Esophagus (tissue), 2 donors: Measurements from ENCODE around the gene COX6A1. TPM values are rescaled to one million over a fixed set of nuclear protein-coding genes. Genes with fewer than 3 reads are reported as not detected.
A peak's percentile ranks its signal among the peaks of the same experiment; 100 is the strongest.

ENCODE experiments used
- H3K27ac ChIP-seq, 2 donors: one replicate each; pipeline ENCODE4 v1.5.1; 2013; ENCODE audit warnings: low read depth in 2 of 2, mild to moderate bottlenecking in 2 of 2, inconsistent platforms in 1 of 2, low read length in 1 of 2, moderate library complexity in 1 of 2
- H3K27me3 ChIP-seq, 2 donors: one replicate each; pipeline ENCODE4 v1.6.1; 2013; ENCODE audit warnings: low read length in 2 of 2, control low read depth in 1 of 2, mild to moderate bottlenecking in 1 of 2; ENCODE audit not compliant: insufficient read depth in 2 of 2, control insufficient read depth in 1 of 2
- H3K36me3 ChIP-seq, 2 donors: one replicate each; pipeline ENCODE4 v1.6.1; 2013; ENCODE audit warnings: low read length in 1 of 2; ENCODE audit not compliant: control insufficient read depth in 2 of 2, insufficient read depth in 2 of 2
- H3K4me1 ChIP-seq, 2 donors: one replicate each; pipeline ENCODE4 v1.6.1; 2013; ENCODE audit warnings: low read length in 1 of 2; ENCODE audit not compliant: control insufficient read depth in 2 of 2, insufficient read depth in 2 of 2
- H3K4me3 ChIP-seq, 2 donors: one replicate each; pipeline ENCODE4 v1.5.1; 2013; ENCODE audit warnings: low read length in 2 of 2, mild to moderate bottlenecking in 2 of 2, low read depth in 1 of 2, moderate library complexity in 1 of 2
- H3K9me3 ChIP-seq, 2 donors: one replicate each; pipeline ENCODE4 v1.6.1; 2013; ENCODE audit warnings: mild to moderate bottlenecking in 2 of 2, low read depth in 1 of 2, low read length in 1 of 2, moderate library complexity in 1 of 2; ENCODE audit not compliant: control insufficient read depth in 2 of 2, insufficient read depth in 1 of 2
- WGBS, 2 donors: extraction: QIAGEN DNeasy Blood & Tissue Kit; methylation state at CpG; one replicate each; pipeline ENCODE4 v1.1.7; 2013; 5-methylcytosine and 5-hydroxymethylcytosine counted together
- polyA plus RNA-seq, 2 donors: library from polyadenylated mRNA; stranded (reverse); fragments of 200-250 nt; gene quantifications; one replicate each; pipeline ENCODE4 v1.2.3, GENCODE V29; 2013
- donor health status: healthy with polysubstance abuse.
- donor health status: Bipolar disorder and iron deficiency.

Gene COX6A1
- polyA plus RNA-seq, 2 donors, result 1,054 to 1,119 TPM

- H3K9me3 ChIP-seq, result no peaks in the 10 kb centered on the region
- H3K4me1 ChIP-seq, result no peaks in the 10 kb centered on the region
- WGBS, 2 donors, result 68 to 74% methylated on average over 7 of the region's 7 CpGs
- H3K27ac ChIP-seq, result no peak overlapping the region
- H3K4me3 ChIP-seq, result no peak overlapping the region
- H3K27me3 ChIP-seq, result no peaks in the 10 kb centered on the region
- no peaks in the 10 kb centered on the region for H3K36me3 ChIP-seq
These were observed 14.9 kb upstream of the COX6A1 start for GRCh38 chr12:120422892-120423456.

- no peak overlapping the region for H3K27ac ChIP-seq
- no peak overlapping the region for H3K4me3 ChIP-seq
- WGBS, 2 donors, result 80 to 93% methylated on average over 3 of the region's 3 CpGs
- no peaks in the 10 kb centered on the region for H3K27me3 ChIP-seq
- no peaks in the 10 kb centered on the region for H3K9me3 ChIP-seq
- H3K4me1 ChIP-seq, result no peaks in the 10 kb centered on the region
- H3K36me3 ChIP-seq, result no peaks in the 10 kb centered on the region
These were observed 12.1 kb upstream of the COX6A1 start for GRCh38 chr12:120425797-120426196.

- Histone ChIP-seq H3K9me3 (no peaks in the 10 kb centered on the region), H3K4me3 (no peak overlapping the region), H3K27ac (no peak overlapping the region), H3K27me3 (no peaks in the 10 kb centered on the region), H3K4me1 (no peaks in the 10 kb centered on the region), H3K36me3 (no peaks in the 10 kb centered on the region)
- WGBS, 2 donors, result 60 to 63% methylated on average over 8 of the region's 8 CpGs
These were observed 9.2 kb upstream of the COX6A1 start for GRCh38 chr12:120428597-120429229.

- Histone ChIP-seq H3K36me3 (no peaks in the 10 kb centered on the region), H3K9me3 (no peaks in the 10 kb centered on the region), H3K27ac (no peak overlapping the region), H3K27me3 (no peaks in the 10 kb centered on the region), H3K4me3 (no peak overlapping the region), H3K4me1 (no peaks in the 10 kb centered on the region)
- 69 to 72% methylated on average over 7 of the region's 7 CpGs for WGBS, 2 donors
These were observed 8.5 kb upstream of the COX6A1 start for GRCh38 chr12:120429368-120429767.

- H3K36me3 ChIP-seq, result no peaks in the 10 kb centered on the region
- H3K27ac ChIP-seq, result no peak overlapping the region
- H3K4me1 ChIP-seq, result peaks cover 2% of the 10 kb centered on the region in 2 donors
- 60 to 67% methylated on average over 10 of the region's 10 CpGs for WGBS, 2 donors
- no peak overlapping the region for H3K4me3 ChIP-seq
- no peaks in the 10 kb centered on the region for H3K9me3 ChIP-seq
- H3K27me3 ChIP-seq, result no peaks in the 10 kb centered on the region
These were observed 5.0 kb upstream of the COX6A1 start for GRCh38 chr12:120432772-120433525.

- H3K27ac ChIP-seq, result peak overlapping the region; percentile 85 to 94
- H3K4me3 ChIP-seq, result peak overlapping the region; percentile 86 to 98
- H3K9me3 ChIP-seq, result no peaks in the 10 kb centered on the region
- WGBS, 2 donors, result 28 to 33% methylated on average over 17 of the region's 17 CpGs
- peaks cover 0 to 4% of the 10 kb centered on the region in 2 donors for H3K36me3 ChIP-seq
- peaks cover 2 to 6% of the 10 kb centered on the region in 2 donors for H3K4me1 ChIP-seq
- no peaks in the 10 kb centered on the region for H3K27me3 ChIP-seq
These were observed 734 bp downstream of the COX6A1 start for GRCh38 chr12:120438495-120439198.

GRCh38 chr12:120439646-120440247 lies 1.8 kb downstream of the COX6A1 start:
- Histone ChIP-seq H3K27ac (no peak overlapping the region), H3K4me3 (peak overlapping the region in 1 of 2 donors; percentile 15), H3K4me1 (peaks cover 2 to 6% of the 10 kb centered on the region in 2 donors), H3K27me3 (no peaks in the 10 kb centered on the region), H3K9me3 (no peaks in the 10 kb centered on the region), H3K36me3 (peaks cover 0 to 4% of the 10 kb centered on the region in 2 donors)
- WGBS, 2 donors, result 11 to 12% methylated on average over 6 of the region's 6 CpGs

GRCh38 chr12:120444676-120445075 lies 6.8 kb downstream of the COX6A1 start:
- WGBS, 2 donors, result 80 to 91% methylated on average over 2 of the region's 2 CpGs
- H3K36me3 ChIP-seq, result peaks cover 0 to 4% of the 10 kb centered on the region in 2 donors

More at GRCh38 chr12:120444676-120445075, 6.8 kb downstream of the COX6A1 start:
- no peaks in the 10 kb centered on the region for H3K27me3 ChIP-seq
- H3K4me1 ChIP-seq, result peaks cover 0 to 4% of the 10 kb centered on the region in 2 donors
- no peak overlapping the region for H3K4me3 ChIP-seq
- no peak overlapping the region for H3K27ac ChIP-seq
- H3K9me3 ChIP-seq, result no peaks in the 10 kb centered on the region
